HepG2 (cell line): ENCODE data around the gene SMARCA4. TPM values are rescaled to one million over a fixed set of nuclear protein-coding genes. Genes with fewer than 3 reads are reported as not detected.
A peak's percentile ranks its signal among the peaks of the same experiment; 100 is the strongest.

Experiments used
- CAMTA2 ChIP-seq: sonication (generic); formaldehyde crosslinking; IDR thresholded peaks from 2 replicates; pipeline ENCODE4 v1.4.0; 2020; ENCODE audit warnings: mild to moderate bottlenecking, missing genetic modification reagents, borderline replicate concordance
- DMAP1 ChIP-seq: IDR thresholded peaks from 2 replicates; pipeline ENCODE4 v1.6.1; 2016
- HNRNPK ChIP-seq: fragments of 200-400 bp; formaldehyde crosslinking; IDR thresholded peaks from 2 replicates; pipeline ENCODE4 v1.6.1; 2018; ENCODE audit warnings: low read length, low read depth, moderate library complexity, mild to moderate bottlenecking; ENCODE audit not compliant: poor library complexity, severe bottlenecking
- HOXD1 ChIP-seq: sonication (generic); formaldehyde crosslinking; IDR thresholded peaks from 2 replicates; pipeline ENCODE4 v1.5.0; 2020; ENCODE audit warnings: missing genetic modification reagents
- MYC ChIP-seq: sonication (generic); formaldehyde crosslinking; IDR thresholded peaks from 2 replicates; pipeline ENCODE4 v1.9.0; 2021; ENCODE audit warnings: missing genetic modification reagents, borderline replicate concordance
- TBX2 ChIP-seq: sonication (generic); formaldehyde crosslinking; IDR thresholded peaks from 2 replicates; pipeline ENCODE4 v1.5.0; 2020; ENCODE audit warnings: missing genetic modification reagents, mild to moderate bottlenecking, borderline replicate concordance
- ZNF274 ChIP-seq: sonication (generic); formaldehyde crosslinking; IDR thresholded peaks from 2 replicates; pipeline ENCODE4 v1.5.1; 2020; ENCODE audit warnings: mild to moderate bottlenecking, missing genetic modification reagents
- ZNF383 ChIP-seq: sonication (generic); formaldehyde crosslinking; IDR thresholded peaks from 2 replicates; pipeline ENCODE4 v1.4.0; 2020; ENCODE audit warnings: missing genetic modification reagents, mild to moderate bottlenecking, borderline replicate concordance
- polyA plus RNA-seq, 8 experiments: library from polyadenylated mRNA; depleted of rRNA in 3 of 8; stranded (reverse) in 7 of 8; unstranded in 1 of 8; fragments of >200 nt; fragmentation: Illumina TruSeq in 4 of 8; extraction: Trizol in 4 of 8; gene quantifications; 2 replicates each; pipeline versions ENCODE4 v1.2.1 to v1.2.3, GENCODE V29; 2011 to 2016; ENCODE audit warnings: low read depth in 4 of 8, missing spikeins in 1 of 8, mixed read lengths in 1 of 8; ENCODE audit not compliant: insufficient read depth in 1 of 8
- total RNA-seq, 5 experiments: library from RNA; depleted of rRNA; stranded (reverse); fragments of >200 nt; fragmentation: Illumina TruSeq; extraction: Trizol; gene quantifications; 2 replicates each; pipeline ENCODE4 v1.2.3, GENCODE V29; 2016; ENCODE audit warnings: low read depth in 1 of 5
- TF ChIP-seq, protein P1 (sequence below): sonication (generic); formaldehyde crosslinking; IDR thresholded peaks from 2 replicates; pipeline ENCODE4 v1.9.0; 2022; ENCODE audit warnings: missing genetic modification reagents, mild to moderate bottlenecking, borderline replicate concordance
- TF ChIP-seq, protein P2 (sequence below), 2 experiments: fragments of 450-650 bp in 1 of 2; sonication (generic) in 1 of 2; formaldehyde crosslinking in 1 of 2; IDR thresholded peaks; 2 replicates each; pipeline versions ENCODE4 v1.6.1 to v1.8.0; 2016 to 2022; ENCODE audit warnings: antibody characterized with exemption in 1 of 2, mild to moderate bottlenecking in 1 of 2, missing genetic modification reagents in 1 of 2
- TF ChIP-seq, protein P3 (sequence below): IDR thresholded peaks from 2 replicates; pipeline ENCODE4 v1.6.1; 2018; ENCODE audit warnings: missing genetic modification reagents, mild to moderate bottlenecking, missing compliant biosample characterization
- TF ChIP-seq, protein P4 (sequence below): sonication (generic); formaldehyde crosslinking; IDR thresholded peaks from 2 replicates; pipeline ENCODE4 v1.5.1; 2020; ENCODE audit warnings: mild to moderate bottlenecking, missing genetic modification reagents

SMARCA4 gene
- total and polyA plus RNA-seq, 2 of the 13 experiments (the other 11 are each of a cell fraction or from before 2014, with no cell fraction given): 25.4 to 45.9 TPM

DNA sequence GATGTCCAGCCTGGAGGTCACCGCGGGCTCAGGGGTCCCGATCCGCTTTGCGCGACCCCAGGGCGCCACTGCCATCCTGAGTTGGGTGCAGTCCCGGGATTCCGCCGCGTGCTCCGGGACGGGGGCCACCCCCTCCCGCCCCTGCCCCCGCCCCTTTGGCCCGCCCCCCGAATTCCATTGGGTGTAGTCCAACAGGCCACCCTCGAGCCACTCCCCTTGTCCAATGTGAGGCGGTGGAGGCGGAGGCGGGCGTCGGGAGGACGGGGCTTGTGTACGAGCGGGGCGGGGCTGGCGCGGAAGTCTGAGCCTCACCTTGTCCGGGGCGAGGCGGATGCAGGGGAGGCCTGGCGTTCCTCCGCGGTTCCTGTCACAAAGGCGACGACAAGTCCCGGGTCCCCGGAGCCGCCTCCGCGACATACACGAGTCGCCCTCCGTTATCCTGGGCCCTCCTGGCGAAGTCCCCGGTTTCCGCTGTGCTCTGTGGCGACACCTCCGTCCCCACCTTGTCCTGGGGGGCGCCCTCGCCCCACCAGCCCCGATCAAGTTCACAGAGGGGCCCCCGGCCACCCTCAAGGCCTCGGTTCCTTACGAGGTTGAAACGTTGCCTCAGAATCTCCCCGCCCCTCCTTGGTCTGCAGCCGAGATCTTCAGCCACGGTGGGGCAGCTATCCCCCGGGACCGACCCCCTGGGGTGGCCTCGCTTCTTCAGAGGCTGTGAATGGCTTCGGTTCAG, 129.6 kb downstream of the SMARCA4 start (continued):
- TF ChIP-seq, protein P1, sequence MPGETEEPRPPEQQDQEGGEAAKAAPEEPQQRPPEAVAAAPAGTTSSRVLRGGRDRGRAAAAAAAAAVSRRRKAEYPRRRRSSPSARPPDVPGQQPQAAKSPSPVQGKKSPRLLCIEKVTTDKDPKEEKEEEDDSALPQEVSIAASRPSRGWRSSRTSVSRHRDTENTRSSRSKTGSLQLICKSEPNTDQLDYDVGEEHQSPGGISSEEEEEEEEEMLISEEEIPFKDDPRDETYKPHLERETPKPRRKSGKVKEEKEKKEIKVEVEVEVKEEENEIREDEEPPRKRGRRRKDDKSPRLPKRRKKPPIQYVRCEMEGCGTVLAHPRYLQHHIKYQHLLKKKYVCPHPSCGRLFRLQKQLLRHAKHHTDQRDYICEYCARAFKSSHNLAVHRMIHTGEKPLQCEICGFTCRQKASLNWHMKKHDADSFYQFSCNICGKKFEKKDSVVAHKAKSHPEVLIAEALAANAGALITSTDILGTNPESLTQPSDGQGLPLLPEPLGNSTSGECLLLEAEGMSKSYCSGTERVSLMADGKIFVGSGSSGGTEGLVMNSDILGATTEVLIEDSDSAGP (CRISPR knock-in tag): peak; percentile 27; the same call in 1 of the 2 replicates
- TF ChIP-seq HNRNPK: no peak
- peak; percentile 33; the same call in 1 of the 2 replicates for TF ChIP-seq CAMTA2
- TF ChIP-seq ZNF274 (CRISPR knock-in tag): peak; percentile 67
- TF ChIP-seq ZNF383 (CRISPR knock-in tag): no peak
- TF ChIP-seq, protein P2, sequence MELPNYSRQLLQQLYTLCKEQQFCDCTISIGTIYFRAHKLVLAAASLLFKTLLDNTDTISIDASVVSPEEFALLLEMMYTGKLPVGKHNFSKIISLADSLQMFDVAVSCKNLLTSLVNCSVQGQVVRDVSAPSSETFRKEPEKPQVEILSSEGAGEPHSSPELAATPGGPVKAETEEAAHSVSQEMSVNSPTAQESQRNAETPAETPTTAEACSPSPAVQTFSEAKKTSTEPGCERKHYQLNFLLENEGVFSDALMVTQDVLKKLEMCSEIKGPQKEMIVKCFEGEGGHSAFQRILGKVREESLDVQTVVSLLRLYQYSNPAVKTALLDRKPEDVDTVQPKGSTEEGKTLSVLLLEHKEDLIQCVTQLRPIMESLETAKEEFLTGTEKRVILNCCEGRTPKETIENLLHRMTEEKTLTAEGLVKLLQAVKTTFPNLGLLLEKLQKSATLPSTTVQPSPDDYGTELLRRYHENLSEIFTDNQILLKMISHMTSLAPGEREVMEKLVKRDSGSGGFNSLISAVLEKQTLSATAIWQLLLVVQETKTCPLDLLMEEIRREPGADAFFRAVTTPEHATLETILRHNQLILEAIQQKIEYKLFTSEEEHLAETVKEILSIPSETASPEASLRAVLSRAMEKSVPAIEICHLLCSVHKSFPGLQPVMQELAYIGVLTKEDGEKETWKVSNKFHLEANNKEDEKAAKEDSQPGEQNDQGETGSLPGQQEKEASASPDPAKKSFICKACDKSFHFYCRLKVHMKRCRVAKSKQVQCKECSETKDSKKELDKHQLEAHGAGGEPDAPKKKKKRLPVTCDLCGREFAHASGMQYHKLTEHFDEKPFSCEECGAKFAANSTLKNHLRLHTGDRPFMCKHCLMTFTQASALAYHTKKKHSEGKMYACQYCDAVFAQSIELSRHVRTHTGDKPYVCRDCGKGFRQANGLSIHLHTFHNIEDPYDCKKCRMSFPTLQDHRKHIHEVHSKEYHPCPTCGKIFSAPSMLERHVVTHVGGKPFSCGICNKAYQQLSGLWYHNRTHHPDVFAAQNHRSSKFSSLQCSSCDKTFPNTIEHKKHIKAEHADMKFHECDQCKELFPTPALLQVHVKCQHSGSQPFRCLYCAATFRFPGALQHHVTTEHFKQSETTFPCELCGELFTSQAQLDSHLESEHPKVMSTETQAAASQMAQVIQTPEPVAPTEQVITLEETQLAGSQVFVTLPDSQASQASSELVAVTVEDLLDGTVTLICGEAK (IDR thresholded peaks at IDR 0.05): no peak
- TF ChIP-seq, protein P2 (CRISPR knock-in tag; IDR thresholded peaks at IDR 0.05): 0 out of 2 replicates have a peak, but pooled peaks have one; percentile 17
- TF ChIP-seq, protein P3, sequence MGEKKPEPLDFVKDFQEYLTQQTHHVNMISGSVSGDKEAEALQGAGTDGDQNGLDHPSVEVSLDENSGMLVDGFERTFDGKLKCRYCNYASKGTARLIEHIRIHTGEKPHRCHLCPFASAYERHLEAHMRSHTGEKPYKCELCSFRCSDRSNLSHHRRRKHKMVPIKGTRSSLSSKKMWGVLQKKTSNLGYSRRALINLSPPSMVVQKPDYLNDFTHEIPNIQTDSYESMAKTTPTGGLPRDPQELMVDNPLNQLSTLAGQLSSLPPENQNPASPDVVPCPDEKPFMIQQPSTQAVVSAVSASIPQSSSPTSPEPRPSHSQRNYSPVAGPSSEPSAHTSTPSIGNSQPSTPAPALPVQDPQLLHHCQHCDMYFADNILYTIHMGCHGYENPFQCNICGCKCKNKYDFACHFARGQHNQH: no peak
- TF ChIP-seq MYC (CRISPR knock-in tag): peak; percentile 68
- peak; percentile 78 for TF ChIP-seq TBX2
- TF ChIP-seq DMAP1 (CRISPR knock-in tag): peak; percentile 50; the same call in 1 of the 2 replicates
- TF ChIP-seq HOXD1 (CRISPR knock-in tag): peak; percentile 40
- TF ChIP-seq, protein P4, sequence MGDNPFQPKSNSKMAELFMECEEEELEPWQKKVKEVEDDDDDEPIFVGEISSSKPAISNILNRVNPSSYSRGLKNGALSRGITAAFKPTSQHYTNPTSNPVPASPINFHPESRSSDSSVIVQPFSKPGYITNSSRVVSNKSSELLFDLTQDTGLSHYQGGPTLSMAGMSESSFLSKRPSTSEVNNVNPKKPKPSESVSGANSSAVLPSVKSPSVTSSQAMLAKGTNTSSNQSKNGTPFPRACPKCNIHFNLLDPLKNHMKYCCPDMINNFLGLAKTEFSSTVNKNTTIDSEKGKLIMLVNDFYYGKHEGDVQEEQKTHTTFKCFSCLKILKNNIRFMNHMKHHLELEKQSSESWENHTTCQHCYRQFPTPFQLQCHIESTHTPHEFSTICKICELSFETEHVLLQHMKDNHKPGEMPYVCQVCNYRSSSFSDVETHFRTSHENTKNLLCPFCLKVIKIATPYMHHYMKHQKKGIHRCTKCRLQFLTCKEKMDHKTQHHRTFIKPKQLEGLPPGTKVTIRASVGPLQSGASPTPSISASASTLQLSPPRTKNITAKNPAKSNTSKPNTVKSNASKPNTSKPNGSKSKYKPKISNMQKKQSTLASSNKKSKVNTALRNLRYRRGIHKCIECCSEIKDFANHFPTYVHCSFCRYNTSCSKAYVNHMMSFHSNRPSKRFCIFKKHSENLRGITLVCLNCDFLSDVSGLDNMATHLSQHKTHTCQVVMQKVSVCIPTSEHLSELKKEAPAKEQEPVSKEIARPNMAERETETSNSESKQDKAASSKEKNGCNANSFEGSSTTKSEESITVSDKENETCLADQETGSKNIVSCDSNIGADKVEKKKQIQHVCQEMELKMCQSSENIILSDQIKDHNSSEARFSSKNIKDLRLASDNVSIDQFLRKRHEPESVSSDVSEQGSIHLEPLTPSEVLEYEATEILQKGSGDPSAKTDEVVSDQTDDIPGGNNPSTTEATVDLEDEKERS (CRISPR knock-in tag): peak; percentile 3; the same call in 1 of the 2 replicates
